HG03354 (cell line): ENCODE results near the gene REV3L.
A peak's percentile ranks its signal among the peaks of the same experiment; 100 is the strongest.
"Not testable (repeated sequence)": the region's sequence is repeated elsewhere in the genome, so short reads cannot be mapped to it uniquely, and the experiment has no call there.

Experiments used
- ATAC-seq: cut with Tn5 transposase; IDR thresholded peaks from one replicate; pipeline ENCODE4 v1.9.1; 2021; ENCODE audit warnings: mild to moderate bottlenecking; ENCODE audit not compliant: unreplicated experiment, poor library complexity, severe bottlenecking

The REV3L gene

GRCh38 chr6:111494951-111495635 lies 12.1 kb upstream of the REV3L start:
- no peak for ATAC-seq

GRCh38 chr6:111492499-111492898 lies 9.5 kb upstream of the REV3L start:
- no peak for ATAC-seq

GRCh38 chr6:111490067-111490466 lies 7.0 kb upstream of the REV3L start:
- ATAC-seq, result no peak

- peak; percentile 33 for ATAC-seq
Measured at GRCh38 chr6:111487661-111488060, 4.6 kb upstream of the REV3L start.

GRCh38 chr6:111486921-111487320 lies 3.9 kb upstream of the REV3L start:
- no peak for ATAC-seq

- no peak for ATAC-seq
Measured at GRCh38 chr6:111486475-111486874, 3.5 kb upstream of the REV3L start.

- no peak for ATAC-seq
Measured at GRCh38 chr6:111485342-111485741, 2.3 kb upstream of the REV3L start.

- no peak for ATAC-seq
Measured at GRCh38 chr6:111484633-111484930, 1.6 kb upstream of the REV3L start.

- ATAC-seq, result peak; percentile 48
Measured at GRCh38 chr6:111483736-111484632, 966 bp upstream of the REV3L start.

GRCh38 chr6:111482188-111482958 lies 645 bp downstream of the REV3L start:
- peak; percentile 28 for ATAC-seq

GRCh38 chr6:111481836-111482187 lies 1.2 kb downstream of the REV3L start:
- ATAC-seq, result no peak

GRCh38 chr6:111480988-111481822 lies 1.8 kb downstream of the REV3L start:
- ATAC-seq, result no peak

- no peak for ATAC-seq
Measured at GRCh38 chr6:111478749-111479148, 4.3 kb downstream of the REV3L start.

- no peak for ATAC-seq
Measured at GRCh38 chr6:111478064-111478476, 4.9 kb downstream of the REV3L start.

- ATAC-seq, result peak; percentile 52
Measured at GRCh38 chr6:111477481-111477938, 5.5 kb downstream of the REV3L start.

GRCh38 chr6:111476061-111476460 lies 7.0 kb downstream of the REV3L start:
- not testable (repeated sequence) for ATAC-seq

GRCh38 chr6:111474771-111475170 lies 8.2 kb downstream of the REV3L start:
- no peak for ATAC-seq

GRCh38 chr6:111474106-111474505 lies 8.9 kb downstream of the REV3L start:
- no peak for ATAC-seq

GRCh38 chr6:111472933-111473435 lies 10.0 kb downstream of the REV3L start:
- ATAC-seq, result no peak
